ENCODE measurements around the gene CYB5A.

The CYB5A gene

DNA sequence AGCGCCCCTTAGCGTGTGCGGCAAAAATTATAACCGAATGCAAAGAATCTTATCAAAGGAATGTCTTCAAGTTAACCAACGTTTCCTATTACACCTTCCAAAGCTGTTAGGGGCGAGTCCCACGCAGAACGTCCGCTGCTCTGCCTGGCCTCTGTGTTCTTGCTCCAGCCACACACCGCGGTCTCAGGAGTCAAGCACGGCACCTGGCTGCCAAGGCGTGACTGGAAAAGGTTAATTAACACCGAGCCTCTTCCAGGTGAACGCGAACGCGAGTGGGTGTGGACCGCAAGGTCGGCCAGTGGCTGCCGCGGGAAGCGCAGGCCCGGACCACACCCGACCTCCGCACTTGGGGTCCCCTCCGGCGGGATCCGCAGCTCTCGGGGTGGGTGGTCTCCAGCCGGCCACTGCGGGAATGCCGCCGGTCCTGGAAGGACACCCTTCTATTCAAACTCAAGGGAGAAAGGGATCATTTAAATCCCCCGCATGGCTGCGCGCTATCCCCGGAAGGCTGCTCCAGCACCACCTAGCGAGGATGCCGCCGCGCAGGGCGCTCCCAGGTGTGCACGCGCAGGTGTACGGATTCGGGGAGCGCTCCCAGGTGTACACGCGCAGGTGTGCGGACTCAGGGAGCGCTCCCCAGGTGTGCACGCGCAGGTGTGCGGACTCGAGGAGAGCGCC lies 830 bp downstream of the CYB5A start:
- H4K8ac ChIP-seq (ENCODE audit: low read length) = peak overlapping the region; percentile 35
- no peaks in the 10 kb centered on the region for H3K9me3 ChIP-seq (ENCODE audit: control insufficient read depth, low read length)
- peak overlapping the region; percentile 98 for H2AFZ ChIP-seq (ENCODE audit: low read depth, low read length)
- H3K14ac ChIP-seq (ENCODE audit: low read length in 2 of 2) = peak overlapping the region in 1 of 2 experiments; percentile 98
- H2BK12ac ChIP-seq (ENCODE audit: low read length in 2 of 2) = peak overlapping the region in 1 of 2 experiments; percentile 63
- no peak overlapping the region for H2AK5ac ChIP-seq (ENCODE audit: low read length, severe bottlenecking)
- H3K4me1 ChIP-seq (ENCODE audit: control insufficient read depth, insufficient read depth, low read depth, low read length) = peaks cover 13% of the 10 kb centered on the region
- H2BK15ac ChIP-seq (ENCODE audit: low read depth, poor library complexity, severe bottlenecking) = no peak overlapping the region
- H2BK120ac ChIP-seq (ENCODE audit: low read depth, low read length) = no peak overlapping the region
- H3K27ac ChIP-seq (ENCODE audit: low read length, poor library complexity, severe bottlenecking) = no peak overlapping the region
- peak overlapping the region; percentile 19 to 97 for H3K18ac ChIP-seq (ENCODE audit: low read depth in 1 of 2, low read length in 2 of 2)
- H3K79me1 ChIP-seq (replicated peaks; ENCODE audit: low read length, poor library complexity, severe bottlenecking) = peaks cover 15% of the 10 kb centered on the region
- peak overlapping the region; percentile 100 for H3K4me2 ChIP-seq (ENCODE audit: low read length, poor library complexity, severe bottlenecking)
- peaks cover 0 to under 1% of the 10 kb centered on the region in 2 experiments for H3K36me3 ChIP-seq (ENCODE audit: control insufficient read depth in 1 of 2, insufficient read depth in 2 of 2, low read depth in 1 of 2, low read length in 2 of 2)
- H4K91ac ChIP-seq (ENCODE audit: low read length) = no peak overlapping the region
- peak overlapping the region; percentile 91 for H3K9ac ChIP-seq (ENCODE audit: low read length)
- no peak overlapping the region for H2BK5ac ChIP-seq (ENCODE audit: low read depth, low read length, poor library complexity, severe bottlenecking)
- peak overlapping the region; percentile 91 to 100 for H3K4me3 ChIP-seq (ENCODE audit: insufficient read depth in 1 of 2, low read depth in 1 of 2, low read length in 2 of 2)
- peak overlapping the region in 1 of 2 experiments; percentile 98 for H3K4ac ChIP-seq (ENCODE audit: low read depth in 1 of 2, low read length in 2 of 2)
- no peaks in the 10 kb centered on the region for H3K27me3 ChIP-seq (ENCODE audit: control insufficient read depth in 1 of 2, insufficient read depth in 1 of 2, low read length in 2 of 2)
- 20% methylated on average over 57 of the region's 57 CpGs for WGBS
- DNase-seq = no peak
- H3K23ac ChIP-seq (ENCODE audit: low read length in 2 of 2) = peak overlapping the region; percentile 53 to 69

DNA sequence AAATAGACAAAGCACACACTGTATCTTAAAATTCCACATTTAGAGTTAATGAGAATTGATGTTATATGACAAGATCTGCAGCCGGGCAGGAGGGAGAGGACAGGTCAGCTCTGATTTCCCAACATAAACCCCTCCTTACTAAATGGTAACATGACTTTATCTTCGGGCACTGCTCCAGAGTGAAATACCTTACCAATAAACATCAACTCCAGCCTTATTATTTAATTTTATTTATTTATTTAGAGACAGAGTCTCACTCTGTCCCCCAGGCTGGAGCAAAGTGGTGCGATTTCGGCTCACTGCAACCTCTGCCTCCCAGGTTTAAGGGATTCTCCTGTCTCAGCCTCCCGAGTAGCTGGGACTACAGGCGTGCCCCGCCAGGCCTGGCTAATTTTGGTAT lies 1.7 kb downstream of the CYB5A start:
- no peak overlapping the region for H2AFZ ChIP-seq (ENCODE audit: low read depth, low read length)
- H2AK5ac ChIP-seq (ENCODE audit: low read length, severe bottlenecking) = no peak overlapping the region
- WGBS = 97% methylated on average over 6 of the region's 7 CpGs
- no peak overlapping the region for H2BK12ac ChIP-seq (ENCODE audit: low read length in 2 of 2)
- no peak overlapping the region for H3K4ac ChIP-seq (ENCODE audit: low read depth in 1 of 2, low read length in 2 of 2)
- no peak overlapping the region for H4K91ac ChIP-seq (ENCODE audit: low read length)
- DNase-seq = no peak
- H3K9me3 ChIP-seq (ENCODE audit: control insufficient read depth, low read length) = no peaks in the 10 kb centered on the region
- H3K4me2 ChIP-seq (ENCODE audit: low read length, poor library complexity, severe bottlenecking) = no peak overlapping the region
- H3K23ac ChIP-seq (ENCODE audit: low read length in 2 of 2) = no peak overlapping the region
- no peak overlapping the region for H3K27ac ChIP-seq (ENCODE audit: low read length, poor library complexity, severe bottlenecking)
- H3K14ac ChIP-seq (ENCODE audit: low read length in 2 of 2) = no peak overlapping the region
- H3K79me1 ChIP-seq (replicated peaks; ENCODE audit: low read length, poor library complexity, severe bottlenecking) = peaks cover 17% of the 10 kb centered on the region
- no peaks in the 10 kb centered on the region for H3K27me3 ChIP-seq (ENCODE audit: control insufficient read depth in 1 of 2, insufficient read depth in 1 of 2, low read length in 2 of 2)
- no peak overlapping the region for H3K9ac ChIP-seq (ENCODE audit: low read length)
- no peak overlapping the region for H2BK120ac ChIP-seq (ENCODE audit: low read depth, low read length)
- peaks cover 0 to 3% of the 10 kb centered on the region in 2 experiments for H3K36me3 ChIP-seq (ENCODE audit: control insufficient read depth in 1 of 2, insufficient read depth in 2 of 2, low read depth in 1 of 2, low read length in 2 of 2)
- peaks cover 13% of the 10 kb centered on the region for H3K4me1 ChIP-seq (ENCODE audit: control insufficient read depth, insufficient read depth, low read depth, low read length)
- peak overlapping the region in 1 of 2 experiments; percentile 100 for H3K4me3 ChIP-seq (ENCODE audit: insufficient read depth in 1 of 2, low read depth in 1 of 2, low read length in 2 of 2)
- H2BK15ac ChIP-seq (ENCODE audit: low read depth, poor library complexity, severe bottlenecking) = no peak overlapping the region
- no peak overlapping the region for H4K8ac ChIP-seq (ENCODE audit: low read length)
- H2BK5ac ChIP-seq (ENCODE audit: low read depth, low read length, poor library complexity, severe bottlenecking) = no peak overlapping the region
- peak overlapping the region in 1 of 2 experiments; percentile 7 for H3K18ac ChIP-seq (ENCODE audit: low read depth in 1 of 2, low read length in 2 of 2)

DNA sequence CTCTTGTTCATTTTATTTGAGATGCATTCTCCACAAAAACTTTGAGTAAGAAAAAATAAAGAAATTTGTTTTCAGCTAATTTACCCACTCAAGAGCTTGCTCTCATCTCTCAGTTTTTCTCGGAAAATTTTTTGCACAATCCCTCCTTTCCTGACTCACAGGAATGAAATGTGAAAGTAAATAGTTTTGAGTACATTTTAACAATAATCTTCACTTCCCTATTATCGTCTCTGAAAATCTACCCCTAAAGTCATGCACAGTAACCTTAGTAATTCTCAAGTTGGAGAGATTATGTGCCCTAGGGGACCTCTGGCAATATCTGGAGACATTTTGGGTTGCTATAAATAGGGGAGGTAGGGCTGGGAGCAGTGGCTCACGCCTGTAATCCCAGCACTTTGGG lies 2.6 kb downstream of the CYB5A start:
- Histone ChIP-seq H4K8ac (ENCODE audit: low read length) (no peak overlapping the region), H3K4ac (ENCODE audit: low read depth in 1 of 2, low read length in 2 of 2) (no peak overlapping the region), H3K79me1 (replicated peaks; ENCODE audit: low read length, poor library complexity, severe bottlenecking) (peaks cover 22% of the 10 kb centered on the region), H3K18ac (ENCODE audit: low read depth in 1 of 2, low read length in 2 of 2) (peak overlapping the region in 1 of 2 experiments; percentile 63), H3K36me3 (ENCODE audit: control insufficient read depth in 1 of 2, insufficient read depth in 2 of 2, low read depth in 1 of 2, low read length in 2 of 2) (peaks cover 0 to 3% of the 10 kb centered on the region in 2 experiments), H2BK15ac (ENCODE audit: low read depth, poor library complexity, severe bottlenecking) (no peak overlapping the region), H3K9ac (ENCODE audit: low read length) (peak overlapping the region; percentile 69), H3K4me3 (ENCODE audit: insufficient read depth in 1 of 2, low read depth in 1 of 2, low read length in 2 of 2) (peak overlapping the region in 1 of 2 experiments; percentile 70), H3K9me3 (ENCODE audit: control insufficient read depth, low read length) (no peaks in the 10 kb centered on the region), H2BK12ac (ENCODE audit: low read length in 2 of 2) (no peak overlapping the region), H3K23ac (ENCODE audit: low read length in 2 of 2) (no peak overlapping the region), H4K91ac (ENCODE audit: low read length) (no peak overlapping the region), H2AFZ (ENCODE audit: low read depth, low read length) (no peak overlapping the region), H2AK5ac (ENCODE audit: low read length, severe bottlenecking) (no peak overlapping the region), H3K4me1 (ENCODE audit: control insufficient read depth, insufficient read depth, low read depth, low read length) (peaks cover 13% of the 10 kb centered on the region), H3K27me3 (ENCODE audit: control insufficient read depth in 1 of 2, insufficient read depth in 1 of 2, low read length in 2 of 2) (no peaks in the 10 kb centered on the region), H3K4me2 (ENCODE audit: low read length, poor library complexity, severe bottlenecking) (no peak overlapping the region), H3K27ac (ENCODE audit: low read length, poor library complexity, severe bottlenecking) (no peak overlapping the region), H3K14ac (ENCODE audit: low read length in 2 of 2) (no peak overlapping the region), H2BK120ac (ENCODE audit: low read depth, low read length) (no peak overlapping the region), H2BK5ac (ENCODE audit: low read depth, low read length, poor library complexity, severe bottlenecking) (no peak overlapping the region)
- 90% methylated on average over 1 of the region's 3 CpGs for WGBS
- DNase-seq = peak; percentile 62

DNA sequence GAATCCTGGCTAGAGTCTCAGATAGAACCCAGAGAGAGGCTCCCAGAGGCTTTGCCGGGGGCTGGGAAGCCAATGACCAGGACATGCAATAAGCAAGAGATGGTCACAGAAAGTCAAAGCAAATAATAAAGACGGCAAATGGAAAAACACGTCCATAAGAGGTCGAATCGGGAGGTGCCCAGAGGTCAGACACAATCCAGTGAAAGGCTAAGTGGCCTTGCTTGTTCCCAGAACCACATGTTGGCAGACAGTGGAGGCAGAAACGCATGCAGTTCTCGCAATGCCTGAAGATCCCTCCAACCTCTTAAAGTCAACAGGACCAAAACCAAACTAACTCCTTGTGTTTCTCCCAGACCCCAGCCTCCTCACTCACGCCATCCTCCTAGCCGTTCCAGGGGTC lies 3.0 kb downstream of the CYB5A start:
- no peak overlapping the region for H2BK5ac ChIP-seq (ENCODE audit: low read depth, low read length, poor library complexity, severe bottlenecking)
- H3K23ac ChIP-seq (ENCODE audit: low read length in 2 of 2) = no peak overlapping the region
- no peak overlapping the region for H3K27ac ChIP-seq (ENCODE audit: low read length, poor library complexity, severe bottlenecking)
- H2AFZ ChIP-seq (ENCODE audit: low read depth, low read length) = no peak overlapping the region
- H4K91ac ChIP-seq (ENCODE audit: low read length) = no peak overlapping the region
- peak overlapping the region in 1 of 2 experiments; percentile 70 for H3K4me3 ChIP-seq (ENCODE audit: insufficient read depth in 1 of 2, low read depth in 1 of 2, low read length in 2 of 2)
- H2BK15ac ChIP-seq (ENCODE audit: low read depth, poor library complexity, severe bottlenecking) = no peak overlapping the region
- H3K14ac ChIP-seq (ENCODE audit: low read length in 2 of 2) = no peak overlapping the region
- H3K4me2 ChIP-seq (ENCODE audit: low read length, poor library complexity, severe bottlenecking) = no peak overlapping the region
- H3K36me3 ChIP-seq (ENCODE audit: control insufficient read depth in 1 of 2, insufficient read depth in 2 of 2, low read depth in 1 of 2, low read length in 2 of 2) = peaks cover 0 to 3% of the 10 kb centered on the region in 2 experiments
- no peaks in the 10 kb centered on the region for H3K9me3 ChIP-seq (ENCODE audit: control insufficient read depth, low read length)
- peaks cover 22% of the 10 kb centered on the region for H3K79me1 ChIP-seq (replicated peaks; ENCODE audit: low read length, poor library complexity, severe bottlenecking)
- peak overlapping the region in 1 of 2 experiments; percentile 14 for H2BK12ac ChIP-seq (ENCODE audit: low read length in 2 of 2)
- peaks cover 13% of the 10 kb centered on the region for H3K4me1 ChIP-seq (ENCODE audit: control insufficient read depth, insufficient read depth, low read depth, low read length)
- peak overlapping the region; percentile 66 for H2AK5ac ChIP-seq (ENCODE audit: low read length, severe bottlenecking)
- peak overlapping the region in 1 of 2 experiments; percentile 63 for H3K18ac ChIP-seq (ENCODE audit: low read depth in 1 of 2, low read length in 2 of 2)
- no peak overlapping the region for H2BK120ac ChIP-seq (ENCODE audit: low read depth, low read length)
- DNase-seq = peak; percentile 41
- 68% methylated on average over 8 of the region's 9 CpGs for WGBS
- no peak overlapping the region for H3K4ac ChIP-seq (ENCODE audit: low read depth in 1 of 2, low read length in 2 of 2)
- no peaks in the 10 kb centered on the region for H3K27me3 ChIP-seq (ENCODE audit: control insufficient read depth in 1 of 2, insufficient read depth in 1 of 2, low read length in 2 of 2)
- peak overlapping the region; percentile 69 for H3K9ac ChIP-seq (ENCODE audit: low read length)
- no peak overlapping the region for H4K8ac ChIP-seq (ENCODE audit: low read length)
